HEK293 (cell line): ENCODE data around the gene PROB1.

Experiments used
- EGR2 ChIP-seq: fragments of 450-650 bp; formaldehyde crosslinking; IDR thresholded peaks from 2 replicates; pipeline ENCODE4 v1.5.1; 2016; ENCODE audit warnings: low read depth, missing biosample characterization, missing genetic modification characterization
- SETDB1 ChIP-seq: IDR thresholded peaks from one replicate; pipeline ENCODE4 v1.6.1; 2017; ENCODE audit warnings: mild to moderate bottlenecking, low read length, moderate library complexity, mixed read lengths; ENCODE audit not compliant: insufficient read length
- YY1 ChIP-seq: fragments of 450-650 bp; formaldehyde crosslinking; IDR thresholded peaks from 2 replicates; pipeline ENCODE4 v1.5.1; 2018; ENCODE audit warnings: missing biosample characterization, missing genetic modification characterization
- ZNF138 ChIP-seq: fragments of 450-650 bp; formaldehyde crosslinking; IDR thresholded peaks from 2 replicates; pipeline ENCODE4 v1.5.1; 2016; ENCODE audit warnings: missing biosample characterization, missing genetic modification characterization, borderline replicate concordance
- ZNF140 ChIP-seq: fragments of 450-650 bp; formaldehyde crosslinking; IDR thresholded peaks from 2 replicates; pipeline ENCODE4 v1.5.1; 2016; ENCODE audit warnings: missing biosample characterization, missing genetic modification characterization
- ZNF37A ChIP-seq: fragments of 450-650 bp; IDR thresholded peaks from 2 replicates; pipeline ENCODE4 v1.5.1; 2018; ENCODE audit warnings: missing biosample characterization, missing genetic modification characterization
- ZNF404 ChIP-seq: fragments of 450-650 bp; formaldehyde crosslinking; IDR thresholded peaks from 2 replicates; pipeline ENCODE4 v1.5.1; 2017; ENCODE audit warnings: missing biosample characterization, missing genetic modification characterization
- ZNF530 ChIP-seq: fragments of 450-650 bp; formaldehyde crosslinking; IDR thresholded peaks from 2 replicates; pipeline ENCODE4 v1.5.1; 2016; ENCODE audit warnings: low read depth, missing biosample characterization, missing genetic modification characterization
- ZNF596 ChIP-seq: fragments of 450-650 bp; IDR thresholded peaks from 2 replicates; pipeline ENCODE4 v1.5.0; 2018; ENCODE audit warnings: missing biosample characterization, mild to moderate bottlenecking, missing genetic modification characterization, moderate library complexity
- ZNF654 ChIP-seq: fragments of 450-650 bp; formaldehyde crosslinking; IDR thresholded peaks from 2 replicates; pipeline ENCODE4 v1.5.1; 2016; ENCODE audit warnings: low read depth, missing biosample characterization, missing genetic modification characterization
- TF ChIP-seq, protein P1 (sequence below): fragments of 450-650 bp; formaldehyde crosslinking; IDR thresholded peaks from 2 replicates; pipeline ENCODE4 v1.5.1; 2016; ENCODE audit warnings: missing biosample characterization, missing genetic modification characterization, low read depth
- TF ChIP-seq, protein P2 (sequence below): fragments of 450-650 bp; formaldehyde crosslinking; IDR thresholded peaks from 2 replicates; pipeline ENCODE4 v1.5.1; 2016; ENCODE audit warnings: missing biosample characterization, missing genetic modification characterization

DNA sequence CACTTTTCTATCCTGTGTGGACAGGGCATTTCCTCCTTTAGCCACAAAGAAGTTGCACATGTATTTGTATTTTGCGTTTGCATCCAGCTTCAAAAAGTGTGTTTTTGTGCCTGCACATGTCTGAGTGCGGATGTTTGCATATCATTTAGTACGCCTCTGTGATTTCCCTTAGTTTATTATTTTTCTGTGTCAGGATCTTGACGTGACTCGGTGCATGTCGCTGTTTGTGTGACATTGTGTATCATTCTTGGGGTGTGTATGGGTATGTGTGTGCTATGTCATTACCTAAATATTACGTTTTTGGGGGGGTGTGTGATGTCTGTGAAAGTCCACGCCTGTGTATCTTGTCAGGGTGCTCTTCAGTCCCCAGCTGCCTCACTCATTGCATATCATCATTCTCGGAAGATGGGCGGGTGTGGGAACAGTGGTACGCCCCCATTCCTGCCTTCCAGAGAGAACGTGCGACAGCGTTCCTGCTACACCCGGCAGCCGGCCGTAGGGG is 53.7 kb downstream of the PROB1 start:
- TF ChIP-seq, protein P1, sequence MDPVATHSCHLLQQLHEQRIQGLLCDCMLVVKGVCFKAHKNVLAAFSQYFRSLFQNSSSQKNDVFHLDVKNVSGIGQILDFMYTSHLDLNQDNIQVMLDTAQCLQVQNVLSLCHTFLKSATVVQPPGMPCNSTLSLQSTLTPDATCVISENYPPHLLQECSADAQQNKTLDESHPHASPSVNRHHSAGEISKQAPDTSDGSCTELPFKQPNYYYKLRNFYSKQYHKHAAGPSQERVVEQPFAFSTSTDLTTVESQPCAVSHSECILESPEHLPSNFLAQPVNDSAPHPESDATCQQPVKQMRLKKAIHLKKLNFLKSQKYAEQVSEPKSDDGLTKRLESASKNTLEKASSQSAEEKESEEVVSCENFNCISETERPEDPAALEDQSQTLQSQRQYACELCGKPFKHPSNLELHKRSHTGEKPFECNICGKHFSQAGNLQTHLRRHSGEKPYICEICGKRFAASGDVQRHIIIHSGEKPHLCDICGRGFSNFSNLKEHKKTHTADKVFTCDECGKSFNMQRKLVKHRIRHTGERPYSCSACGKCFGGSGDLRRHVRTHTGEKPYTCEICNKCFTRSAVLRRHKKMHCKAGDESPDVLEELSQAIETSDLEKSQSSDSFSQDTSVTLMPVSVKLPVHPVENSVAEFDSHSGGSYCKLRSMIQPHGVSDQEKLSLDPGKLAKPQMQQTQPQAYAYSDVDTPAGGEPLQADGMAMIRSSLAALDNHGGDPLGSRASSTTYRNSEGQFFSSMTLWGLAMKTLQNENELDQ = no peak
- TF ChIP-seq ZNF404 (no peak), ZNF530 (tag by site-specific recombination) (no peak), ZNF37A (tag by site-specific recombination) (no peak), ZNF596 (tag by site-specific recombination) (no peak), EGR2 (peak; percentile 80), ZNF140 (tag by site-specific recombination) (no peak), YY1 (no peak), ZNF654 (no peak), ZNF138 (tag by site-specific recombination) (no peak), SETDB1 (no peak)
- TF ChIP-seq, protein P2, sequence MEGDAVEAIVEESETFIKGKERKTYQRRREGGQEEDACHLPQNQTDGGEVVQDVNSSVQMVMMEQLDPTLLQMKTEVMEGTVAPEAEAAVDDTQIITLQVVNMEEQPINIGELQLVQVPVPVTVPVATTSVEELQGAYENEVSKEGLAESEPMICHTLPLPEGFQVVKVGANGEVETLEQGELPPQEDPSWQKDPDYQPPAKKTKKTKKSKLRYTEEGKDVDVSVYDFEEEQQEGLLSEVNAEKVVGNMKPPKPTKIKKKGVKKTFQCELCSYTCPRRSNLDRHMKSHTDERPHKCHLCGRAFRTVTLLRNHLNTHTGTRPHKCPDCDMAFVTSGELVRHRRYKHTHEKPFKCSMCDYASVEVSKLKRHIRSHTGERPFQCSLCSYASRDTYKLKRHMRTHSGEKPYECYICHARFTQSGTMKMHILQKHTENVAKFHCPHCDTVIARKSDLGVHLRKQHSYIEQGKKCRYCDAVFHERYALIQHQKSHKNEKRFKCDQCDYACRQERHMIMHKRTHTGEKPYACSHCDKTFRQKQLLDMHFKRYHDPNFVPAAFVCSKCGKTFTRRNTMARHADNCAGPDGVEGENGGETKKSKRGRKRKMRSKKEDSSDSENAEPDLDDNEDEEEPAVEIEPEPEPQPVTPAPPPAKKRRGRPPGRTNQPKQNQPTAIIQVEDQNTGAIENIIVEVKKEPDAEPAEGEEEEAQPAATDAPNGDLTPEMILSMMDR (tag by site-specific recombination) = no peak
